GM18868 (cell line): Measurements from ENCODE around the gene NLRC5.
"Not testable (repeated sequence)": the region's sequence is repeated elsewhere in the genome, so short reads cannot be mapped to it uniquely, and the experiment has no call there.

Experiments used
- ATAC-seq: cut with Tn5 transposase; IDR thresholded peaks from one replicate; pipeline ENCODE4 v1.9.1; 2021; ENCODE audit warnings: mild to moderate bottlenecking, moderate library complexity; ENCODE audit not compliant: unreplicated experiment

The NLRC5 gene

DNA sequence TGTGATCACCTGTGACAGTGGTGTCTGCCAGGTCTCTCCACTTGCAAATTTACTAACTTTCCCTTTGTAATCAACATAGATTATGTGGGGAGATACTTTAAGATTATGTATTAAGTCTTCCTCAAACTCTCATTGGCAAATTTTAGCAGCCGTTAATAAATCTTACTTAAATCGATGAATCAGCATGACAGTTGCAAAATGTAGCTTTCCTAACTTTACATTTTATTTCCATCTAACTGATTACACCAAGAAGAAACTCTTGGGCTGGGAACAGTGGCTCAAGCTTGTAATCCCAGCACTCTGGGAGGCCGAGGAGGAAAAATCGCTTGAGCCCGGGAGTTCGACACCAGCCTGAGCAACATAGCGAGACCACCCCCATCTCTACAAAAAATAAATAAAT is 79.7 kb downstream of the NLRC5 start:
- ATAC-seq = no peak

DNA sequence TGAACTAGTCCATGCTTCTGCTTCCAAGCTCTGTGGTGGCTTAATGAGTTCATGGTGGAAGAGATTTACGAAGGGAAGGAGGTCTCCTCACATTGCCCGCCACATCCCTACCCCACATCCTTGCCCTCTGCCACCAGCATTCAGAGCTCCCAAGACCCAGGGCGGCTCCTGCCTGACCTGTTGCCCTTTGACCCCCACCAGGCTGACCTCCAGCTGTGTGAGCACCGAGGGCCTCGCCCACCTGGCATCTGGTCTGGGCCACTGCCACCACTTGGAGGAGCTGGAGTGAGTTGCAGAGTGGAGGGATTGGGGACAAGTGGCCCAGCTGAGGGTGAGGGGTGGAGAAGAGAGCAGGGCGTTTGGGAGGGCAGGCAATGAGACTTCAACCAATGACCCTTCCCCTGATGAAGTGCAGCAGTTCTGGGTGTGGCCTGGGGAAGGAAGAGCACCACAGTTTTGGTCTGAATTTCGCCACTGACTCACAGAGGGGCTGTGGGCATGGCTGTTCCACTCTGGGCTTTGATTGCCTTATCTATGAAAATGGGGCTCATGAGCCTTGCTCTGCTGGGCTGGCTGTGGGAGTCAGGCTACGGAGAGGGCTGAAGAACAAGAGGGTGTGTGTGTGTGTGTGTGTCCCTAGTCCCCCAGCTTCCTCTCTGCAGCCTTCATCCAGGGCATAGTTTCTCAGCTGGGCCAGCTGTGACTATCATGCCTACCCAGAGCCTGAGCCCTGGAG is 80.4 kb downstream of the NLRC5 start:
- no peak for ATAC-seq

GRCh38 chr16:57070424-57070823 is 81.1 kb downstream of the NLRC5 start:
- ATAC-seq = no peak

- ATAC-seq = not testable (repeated sequence)
Measured at GRCh38 chr16:57071081-57071732, 81.8 kb downstream of the NLRC5 start.

- no peak for ATAC-seq
Measured at GRCh38 chr16:57071831-57072582, 82.7 kb downstream of the NLRC5 start.

DNA sequence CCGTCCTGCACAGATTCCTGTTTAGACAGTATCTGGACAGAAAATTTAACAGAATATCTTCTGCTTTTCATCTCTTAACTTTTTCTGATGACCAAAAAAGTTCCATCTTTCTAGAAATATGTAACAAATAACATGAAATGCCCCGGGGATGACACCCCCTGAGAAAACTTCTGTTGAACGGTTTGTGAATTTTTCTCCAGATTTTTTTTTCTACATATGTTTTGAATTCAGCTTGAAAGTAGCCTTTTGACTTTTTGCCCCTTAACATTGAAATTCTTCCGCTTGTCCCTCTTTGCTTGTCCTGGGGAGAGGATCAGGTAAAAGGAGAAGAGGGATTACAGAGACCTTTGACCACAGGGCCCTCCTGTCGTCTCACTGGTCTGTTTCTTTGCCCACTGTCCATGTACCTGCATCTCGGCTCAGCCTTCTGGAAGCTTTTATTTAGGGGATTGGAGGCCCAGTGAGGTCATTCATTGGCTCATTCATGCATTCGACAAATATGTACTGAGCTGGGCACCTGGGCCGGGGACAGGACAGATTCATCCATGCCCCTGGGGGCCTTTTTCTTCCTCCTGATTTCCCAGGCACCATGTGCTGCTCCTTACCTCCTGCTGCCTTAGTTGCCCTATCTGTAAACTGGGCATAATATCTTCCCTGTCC is 83.4 kb downstream of the NLRC5 start:
- ATAC-seq = no peak

GRCh38 chr16:57077714-57078113 is 88.4 kb downstream of the NLRC5 start:
- ATAC-seq = no peak

- no peak for ATAC-seq
Measured at GRCh38 chr16:57081744-57082143, 92.4 kb downstream of the NLRC5 start.

DNA sequence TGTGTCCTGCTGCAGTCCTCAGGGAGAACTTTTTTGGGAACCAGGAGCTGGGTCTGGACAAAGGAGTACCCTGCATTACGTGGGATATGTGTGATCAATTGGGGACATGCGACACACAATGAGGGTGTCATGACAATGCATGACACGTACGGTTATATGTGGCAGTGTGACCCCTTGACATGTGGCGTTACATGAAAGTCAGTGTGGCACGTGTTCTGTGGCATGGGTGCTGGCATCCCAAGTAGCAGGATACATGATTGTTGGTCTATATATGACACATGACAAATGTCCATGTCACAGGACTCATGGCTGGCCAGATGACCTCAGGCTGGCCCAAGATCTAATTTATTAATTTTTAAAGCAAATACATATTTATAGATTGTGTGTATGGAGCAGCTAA is 93.3 kb downstream of the NLRC5 start:
- ATAC-seq = no peak

DNA sequence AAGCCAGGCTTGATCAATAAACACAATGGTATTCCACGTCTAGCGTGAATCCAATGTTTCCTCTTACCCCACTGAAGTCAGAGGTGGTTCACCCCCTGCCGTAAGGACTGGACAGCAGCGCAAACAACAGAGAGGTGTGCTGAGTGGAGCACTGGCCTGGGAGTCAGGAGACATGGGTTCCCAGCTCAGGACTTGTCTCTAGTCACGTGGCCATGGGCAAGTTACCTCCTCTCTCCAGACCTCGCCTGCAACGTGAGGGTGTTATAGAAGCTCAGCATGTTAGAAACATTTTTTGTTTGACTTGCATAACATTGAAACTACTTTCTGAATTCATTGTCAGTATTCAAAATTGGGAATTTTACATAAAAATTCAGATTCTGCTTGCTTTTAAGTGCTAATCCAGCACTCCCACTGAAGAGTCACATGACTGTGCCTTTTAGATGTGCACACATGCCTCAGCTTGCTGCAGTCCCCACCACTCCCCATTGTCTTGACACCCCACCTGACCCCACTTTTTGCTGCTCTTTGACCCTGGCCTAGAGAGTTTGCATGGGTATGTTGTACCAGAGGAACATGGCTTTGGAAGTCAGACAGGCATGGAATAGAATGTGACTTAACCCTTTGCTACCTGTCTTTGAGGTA is 94.2 kb downstream of the NLRC5 start:
- no peak for ATAC-seq

GRCh38 chr16:57084257-57084770 is 95.0 kb downstream of the NLRC5 start:
- ATAC-seq = no peak

DNA sequence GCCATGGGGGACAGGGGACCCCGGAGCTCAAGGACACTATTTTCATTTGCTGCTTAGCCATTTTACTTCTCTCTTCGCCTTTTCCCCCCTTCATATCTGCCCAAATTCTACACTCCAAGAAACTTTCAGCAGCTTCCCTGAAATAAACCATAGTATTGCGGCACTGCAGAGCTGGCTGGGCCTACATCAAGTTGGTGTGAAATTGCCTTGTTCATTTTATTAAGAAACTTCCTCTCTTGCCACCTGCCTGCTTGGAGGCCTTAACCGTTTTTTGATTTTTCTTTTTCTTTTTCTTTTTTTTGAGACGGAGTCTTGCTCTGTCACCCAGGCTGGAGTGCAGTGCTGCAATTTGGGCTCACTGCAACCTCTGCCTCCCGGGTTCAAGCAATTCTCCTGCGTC is 95.6 kb downstream of the NLRC5 start:
- ATAC-seq = no peak

GRCh38 chr16:57087003-57087402 is 97.6 kb downstream of the NLRC5 start:
- no peak for ATAC-seq

- ATAC-seq = no peak
Measured at GRCh38 chr16:57089406-57089805, 100.0 kb downstream of the NLRC5 start.

DNA sequence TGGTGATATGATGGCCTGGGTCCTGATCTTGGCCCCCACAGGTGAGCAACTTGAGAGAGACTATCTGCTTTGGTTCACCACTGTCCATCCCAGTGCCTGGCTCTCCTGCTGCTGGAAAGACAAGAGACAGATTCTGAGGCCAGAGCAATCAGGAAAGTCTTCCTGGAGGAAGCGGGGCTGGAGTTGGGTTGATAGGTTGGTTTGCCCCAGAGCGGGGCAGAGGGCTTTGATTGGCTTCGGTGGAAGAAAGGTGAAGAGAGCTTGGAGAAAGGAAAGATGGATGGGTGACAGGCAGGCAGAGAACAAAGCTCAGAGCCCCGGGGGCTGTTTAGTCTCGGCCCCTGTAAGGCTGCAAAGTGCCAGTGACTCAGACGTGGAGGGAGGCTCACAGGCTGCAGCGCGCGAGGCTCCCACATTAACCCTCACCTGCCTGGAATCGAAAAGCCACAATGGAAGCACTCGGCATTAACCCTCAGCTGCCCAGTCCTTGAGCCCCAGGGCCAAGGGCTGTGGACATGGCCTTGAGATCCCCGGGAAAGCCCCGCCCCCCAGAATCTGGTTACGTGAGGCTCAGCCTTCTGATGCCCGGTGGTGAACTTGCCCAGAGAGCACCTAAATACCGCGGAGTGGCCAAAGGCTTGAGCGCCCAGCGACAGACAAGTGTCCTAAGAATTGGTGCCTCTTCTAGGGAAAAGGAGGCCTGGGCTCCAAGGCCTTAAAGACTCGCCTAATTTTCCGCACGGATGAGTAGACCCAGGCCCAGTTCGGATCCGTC is 102.0 kb downstream of the NLRC5 start:
- no peak for ATAC-seq

GRCh38 chr16:57091975-57092785 is 102.8 kb downstream of the NLRC5 start, which contains the start of gene CPNE2:
TSS of gene CPNE2 (plus strand) at chr16:57092583. CDS start at chr16:57110743, 18,160 bp downstream.
- peak; percentile 55 for ATAC-seq

GRCh38 chr16:57092786-57093411 is 103.5 kb downstream of the NLRC5 start:
- peak; percentile 59 for ATAC-seq
